Smooth muscle cell (in vitro differentiated cells): ENCODE results near the gene RAPGEF1. TPM values are rescaled to one million over a fixed set of nuclear protein-coding genes. Genes with fewer than 3 reads are reported as not detected.
A peak's percentile ranks its signal among the peaks of the same experiment; 100 is the strongest.

Experiments
- DNase-seq: peaks from one replicate; lab custom pipeline; 2025; ENCODE audit not compliant: unreplicated experiment; lab: John Stamatoyannopoulos, UW
- H2AFZ ChIP-seq: fragments of 200-600 bp; sonication (generic); 2 replicates; pipeline ENCODE4 v1.6.0; 2016; ENCODE audit warnings: antibody characterized with exemption, low read depth, mild to moderate bottlenecking
- H3F3A ChIP-seq: fragments of 200-600 bp; sonication (generic); 2 replicates; pipeline ENCODE4 v1.6.0; 2017; ENCODE audit warnings: antibody characterized with exemption, low read depth
- H3K27ac ChIP-seq: fragments of 200-600 bp; sonication (generic); 2 replicates; pipeline ENCODE4 v1.5.1; 2016; ENCODE audit warnings: low read depth, mild to moderate bottlenecking
- H3K27me3 ChIP-seq: fragments of 200-600 bp; sonication (generic); 2 replicates; pipeline ENCODE4 v1.6.1; 2016; ENCODE audit warnings: low read depth, mild to moderate bottlenecking
- H3K36me3 ChIP-seq: fragments of 200-600 bp; sonication (generic); 2 replicates; pipeline ENCODE4 v1.5.1; 2016; ENCODE audit warnings: low read depth
- H3K4me1 ChIP-seq: fragments of 200-600 bp; sonication (generic); 2 replicates; pipeline ENCODE4 v1.5.1; 2016; ENCODE audit warnings: low read depth
- H3K4me2 ChIP-seq: fragments of 200-600 bp; sonication (generic); 2 replicates; pipeline ENCODE4 v1.6.0; 2016; ENCODE audit warnings: mild to moderate bottlenecking
- H3K4me3 ChIP-seq: fragments of 200-600 bp; sonication (generic); 2 replicates; pipeline ENCODE4 v1.5.1; 2016; ENCODE audit warnings: mild to moderate bottlenecking
- H3K79me2 ChIP-seq: fragments of 200-600 bp; sonication (generic); 2 replicates; pipeline ENCODE4 v1.6.0; 2016; ENCODE audit warnings: low read depth, mild to moderate bottlenecking
- H3K9ac ChIP-seq: fragments of 200-600 bp; sonication (generic); 2 replicates; pipeline ENCODE4 v1.6.0; 2016; ENCODE audit warnings: low read depth
- H3K9me3 ChIP-seq: fragments of 200-600 bp; sonication (generic); replicated peaks from 2 replicates; pipeline ENCODE4 v1.5.1; 2016; ENCODE audit warnings: low read depth
- H4K20me1 ChIP-seq: fragments of 200-600 bp; sonication (generic); 2 replicates; pipeline ENCODE4 v1.6.0; 2016; ENCODE audit warnings: low read depth
- CTCF ChIP-seq: fragments of 200-600 bp; sonication (generic); IDR thresholded peaks from 2 replicates; pipeline ENCODE4 v1.5.1; 2017; ENCODE audit warnings: borderline replicate concordance, mild to moderate bottlenecking, antibody characterized with exemption; ENCODE audit not compliant: insufficient read depth, poor library complexity, severe bottlenecking
- WGBS: methylation state at CpG from one replicate; pipeline ENCODE4 v1.1.7; 2016; ENCODE audit warnings: low lambda C conversion rate; 5-methylcytosine and 5-hydroxymethylcytosine counted together
- polyA plus RNA-seq: library from polyadenylated mRNA; unstranded; fragments of >200 nt; fragmentation: Nextera tagmentation; extraction: Ambion mirVana; gene quantifications from 2 replicates; pipeline ENCODE4 v1.2.1, GENCODE V29; 2016
- total RNA-seq: library from RNA; depleted of rRNA; stranded (reverse); fragments of >200 nt; gene quantifications from 2 replicates; pipeline ENCODE4 v1.2.3, GENCODE V29; 2014

The RAPGEF1 gene
- total and polyA plus RNA-seq, 2 experiments from 2014 or later: 16.4 to 17.8 TPM

GRCh38 chr9:131708226-131709002, 31.5 kb downstream of the RAPGEF1 start:
- peaks cover 66% of the 10 kb centered on the region for H4K20me1 ChIP-seq
- H3K27me3 ChIP-seq: no peaks in the 10 kb centered on the region
- H3F3A ChIP-seq: peaks cover 16% of the 10 kb centered on the region
- H3K4me1 ChIP-seq: peaks cover 13% of the 10 kb centered on the region
- no peak overlapping the region for H3K27ac ChIP-seq
- no peak overlapping the region for H3K4me3 ChIP-seq
- H2AFZ ChIP-seq: no peak overlapping the region
- WGBS: 90% methylated on average over 13 of the region's 13 CpGs
- no peak for TF ChIP-seq CTCF
- H3K4me2 ChIP-seq: no peak overlapping the region
- peaks cover 62% of the 10 kb centered on the region for H3K79me2 ChIP-seq
- H3K36me3 ChIP-seq: no peaks in the 10 kb centered on the region
- H3K9me3 ChIP-seq: no peaks in the 10 kb centered on the region
- H3K9ac ChIP-seq: no peak overlapping the region
- no peak for DNase-seq

- Histone ChIP-seq H3K27me3 (no peaks in the 10 kb centered on the region), H3K4me1 (peaks cover 6% of the 10 kb centered on the region), H3K36me3 (no peaks in the 10 kb centered on the region), H3K4me3 (no peak overlapping the region), H3K4me2 (no peak overlapping the region), H3K27ac (peak overlapping the region; percentile 14), H2AFZ (no peak overlapping the region), H4K20me1 (peaks cover 66% of the 10 kb centered on the region), H3F3A (peaks cover 13% of the 10 kb centered on the region), H3K79me2 (peaks cover 65% of the 10 kb centered on the region), H3K9me3 (no peaks in the 10 kb centered on the region), H3K9ac (no peak overlapping the region)
- no peak for TF ChIP-seq CTCF
- 67% methylated on average over 4 of the region's 4 CpGs for WGBS
- no peak for DNase-seq
Observed at GRCh38 chr9:131707733-131708157, 32.1 kb downstream of the RAPGEF1 start.

- Histone ChIP-seq H3K79me2 (peaks cover 61% of the 10 kb centered on the region), H2AFZ (no peak overlapping the region), H3K36me3 (no peaks in the 10 kb centered on the region), H3K27me3 (no peaks in the 10 kb centered on the region), H3K4me3 (no peak overlapping the region), H3F3A (peaks cover 13% of the 10 kb centered on the region), H4K20me1 (peaks cover 65% of the 10 kb centered on the region), H3K9ac (no peak overlapping the region), H3K4me2 (no peak overlapping the region), H3K4me1 (no peaks in the 10 kb centered on the region), H3K9me3 (no peaks in the 10 kb centered on the region), H3K27ac (peak overlapping the region; percentile 14)
- 87% methylated on average over 5 of the region's 5 CpGs for WGBS
- no peak for TF ChIP-seq CTCF
- DNase-seq: no peak
Observed at GRCh38 chr9:131707050-131707449, 32.8 kb downstream of the RAPGEF1 start.

GRCh38 chr9:131706608-131706970, 33.3 kb downstream of the RAPGEF1 start:
- no peak for TF ChIP-seq CTCF
- Histone ChIP-seq H3K36me3 (no peaks in the 10 kb centered on the region), H3K27me3 (no peaks in the 10 kb centered on the region), H3F3A (peaks cover 13% of the 10 kb centered on the region), H3K9me3 (no peaks in the 10 kb centered on the region), H4K20me1 (peaks cover 65% of the 10 kb centered on the region), H2AFZ (no peak overlapping the region), H3K27ac (no peak overlapping the region), H3K9ac (no peak overlapping the region), H3K4me3 (no peak overlapping the region), H3K4me2 (no peak overlapping the region), H3K4me1 (no peaks in the 10 kb centered on the region), H3K79me2 (peaks cover 58% of the 10 kb centered on the region)
- WGBS: 92% methylated on average over 6 of the region's 6 CpGs
- no peak for DNase-seq
